ENCODE data around the gene FLOT2. TPM values are rescaled to one million over a fixed set of nuclear protein-coding genes. Genes with fewer than 3 reads are reported as not detected.

The FLOT2 gene
- total RNA-seq, 1 donor from 2014 or later, result 74.1 TPM

GRCh38 chr17:28871056-28871579, 26.4 kb downstream of the FLOT2 start:
- Mint-ChIP-seq H3K4me3 (ENCODE audit: unreplicated experiment) (no peak overlapping the region), H3K9me3 (ENCODE audit: low read depth) (no peaks in the 10 kb centered on the region), H3K27ac (ENCODE audit: unreplicated experiment) (no peak overlapping the region), H3K27me3 (ENCODE audit: low read depth) (no peaks in the 10 kb centered on the region), H3K36me3 (ENCODE audit: low read depth) (no peaks in the 10 kb centered on the region), H3K4me1 (ENCODE audit: low read depth) (no peaks in the 10 kb centered on the region)
- TF ChIP-seq CTCF (IDR thresholded peaks at IDR 0.05), result no peak
- DNase-seq (ENCODE audit: low spot score), result no peak

- Mint-ChIP-seq H3K27ac (ENCODE audit: unreplicated experiment) (no peak overlapping the region), H3K4me3 (ENCODE audit: unreplicated experiment) (no peak overlapping the region), H3K36me3 (ENCODE audit: low read depth) (no peaks in the 10 kb centered on the region), H3K27me3 (ENCODE audit: low read depth) (no peaks in the 10 kb centered on the region), H3K4me1 (ENCODE audit: low read depth) (no peaks in the 10 kb centered on the region), H3K9me3 (ENCODE audit: low read depth) (no peaks in the 10 kb centered on the region)
- TF ChIP-seq CTCF (IDR thresholded peaks at IDR 0.05), result no peak
- no peak for DNase-seq (ENCODE audit: low spot score)
Measured at GRCh38 chr17:28867276-28867675, 30.3 kb downstream of the FLOT2 start.

GRCh38 chr17:28865946-28866752, 31.4 kb downstream of the FLOT2 start:
- Mint-ChIP-seq H3K4me3 (ENCODE audit: unreplicated experiment) (no peak overlapping the region), H3K36me3 (ENCODE audit: low read depth) (no peaks in the 10 kb centered on the region), H3K9me3 (ENCODE audit: low read depth) (no peaks in the 10 kb centered on the region), H3K4me1 (ENCODE audit: low read depth) (no peaks in the 10 kb centered on the region), H3K27ac (ENCODE audit: unreplicated experiment) (no peak overlapping the region), H3K27me3 (ENCODE audit: low read depth) (no peaks in the 10 kb centered on the region)
- no peak for TF ChIP-seq CTCF (IDR thresholded peaks at IDR 0.05)
- DNase-seq (ENCODE audit: low spot score), result no peak

- no peaks in the 10 kb centered on the region for H3K9me3 Mint-ChIP-seq (ENCODE audit: low read depth)
- no peak overlapping the region for H3K4me3 Mint-ChIP-seq (ENCODE audit: unreplicated experiment)
- no peak for TF ChIP-seq CTCF (IDR thresholded peaks at IDR 0.05)
- H3K36me3 Mint-ChIP-seq (ENCODE audit: low read depth), result peaks cover 3% of the 10 kb centered on the region
- no peaks in the 10 kb centered on the region for H3K4me1 Mint-ChIP-seq (ENCODE audit: low read depth)
- no peak overlapping the region for H3K27ac Mint-ChIP-seq (ENCODE audit: unreplicated experiment)
- no peak for DNase-seq (ENCODE audit: low spot score)
- no peaks in the 10 kb centered on the region for H3K27me3 Mint-ChIP-seq (ENCODE audit: low read depth)
Measured at GRCh38 chr17:28864991-28865849, 32.3 kb downstream of the FLOT2 start.

GRCh38 chr17:28863953-28864352, 33.6 kb downstream of the FLOT2 start:
- TF ChIP-seq CTCF (IDR thresholded peaks at IDR 0.05), result no peak
- H3K4me1 Mint-ChIP-seq (ENCODE audit: low read depth), result no peaks in the 10 kb centered on the region
- H3K27me3 Mint-ChIP-seq (ENCODE audit: low read depth), result no peaks in the 10 kb centered on the region
- H3K9me3 Mint-ChIP-seq (ENCODE audit: low read depth), result no peaks in the 10 kb centered on the region
- no peak overlapping the region for H3K27ac Mint-ChIP-seq (ENCODE audit: unreplicated experiment)
- peaks cover 6% of the 10 kb centered on the region for H3K36me3 Mint-ChIP-seq (ENCODE audit: low read depth)
- no peak overlapping the region for H3K4me3 Mint-ChIP-seq (ENCODE audit: unreplicated experiment)
- DNase-seq (ENCODE audit: low spot score), result no peak
